SU-DHL-6 (cell line): ENCODE measurements around the gene TMEM218.

Source experiments
- EZH2phosphoT487 ChIP-seq: fragments of 200-600 bp; sonication (generic), shearing (Covaris generic); conservative IDR thresholded peaks from 2 replicates; pipeline ENCODE4 v1.6.1; 2018; ENCODE audit warnings: mild to moderate bottlenecking, antibody characterized with exemption, low read length, moderate library complexity, mixed read lengths
- TF ChIP-seq, protein P1 (sequence below): fragments of 200-600 bp; sonication (generic); IDR thresholded peaks from one replicate; pipeline ENCODE4 v1.5.1; 2017; ENCODE audit warnings: antibody characterized with exemption, mild to moderate bottlenecking, low read length, moderate library complexity; ENCODE audit not compliant: insufficient read depth, poor library complexity, severe bottlenecking

- TF ChIP-seq, protein P1, sequence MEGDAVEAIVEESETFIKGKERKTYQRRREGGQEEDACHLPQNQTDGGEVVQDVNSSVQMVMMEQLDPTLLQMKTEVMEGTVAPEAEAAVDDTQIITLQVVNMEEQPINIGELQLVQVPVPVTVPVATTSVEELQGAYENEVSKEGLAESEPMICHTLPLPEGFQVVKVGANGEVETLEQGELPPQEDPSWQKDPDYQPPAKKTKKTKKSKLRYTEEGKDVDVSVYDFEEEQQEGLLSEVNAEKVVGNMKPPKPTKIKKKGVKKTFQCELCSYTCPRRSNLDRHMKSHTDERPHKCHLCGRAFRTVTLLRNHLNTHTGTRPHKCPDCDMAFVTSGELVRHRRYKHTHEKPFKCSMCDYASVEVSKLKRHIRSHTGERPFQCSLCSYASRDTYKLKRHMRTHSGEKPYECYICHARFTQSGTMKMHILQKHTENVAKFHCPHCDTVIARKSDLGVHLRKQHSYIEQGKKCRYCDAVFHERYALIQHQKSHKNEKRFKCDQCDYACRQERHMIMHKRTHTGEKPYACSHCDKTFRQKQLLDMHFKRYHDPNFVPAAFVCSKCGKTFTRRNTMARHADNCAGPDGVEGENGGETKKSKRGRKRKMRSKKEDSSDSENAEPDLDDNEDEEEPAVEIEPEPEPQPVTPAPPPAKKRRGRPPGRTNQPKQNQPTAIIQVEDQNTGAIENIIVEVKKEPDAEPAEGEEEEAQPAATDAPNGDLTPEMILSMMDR = no peak
- TF ChIP-seq EZH2phosphoT487 = no peak
These were observed 29.8 kb upstream of the TMEM218 start for GRCh38 chr11:125141178-125141577.
